GM23248 (cell line): ENCODE results near the gene TGM1.

Experiments
- EZH2 ChIP-seq: fragments of 200-600 bp; sonication (generic); IDR thresholded peaks from 2 replicates; pipeline ENCODE4 v1.6.1; 2018; ENCODE audit warnings: antibody characterized with exemption, mild to moderate bottlenecking; ENCODE audit not compliant: insufficient read depth, poor library complexity, severe bottlenecking
- EZH2phosphoT487 ChIP-seq: fragments of 200-600 bp; sonication (generic); IDR thresholded peaks from 2 replicates; pipeline ENCODE4 v1.6.1; 2018; ENCODE audit warnings: antibody characterized with exemption, moderate library complexity, mild to moderate bottlenecking, low read depth; ENCODE audit not compliant: insufficient read depth

GRCh38 chr14:24224618-24225071 lies 38.3 kb downstream of the TGM1 start:
- no peak for TF ChIP-seq EZH2
- 0 out of 2 replicates have a peak, but pooled peaks have one; percentile 75 for TF ChIP-seq EZH2phosphoT487
